Lower leg skin (tissue), 4 donors: ENCODE results near the gene CYBC1. TPM values are rescaled to one million over a fixed set of nuclear protein-coding genes. Genes with fewer than 3 reads are reported as not detected.

Experiments used
- DNase-seq, 2 donors: peaks; one replicate each; pipeline ENCODE4 v3.0.0-alpha.2; 2019; ENCODE audit warnings: low spot score in 2 of 2
- H3K4me3 ChIP-seq: fragments of 200-600 bp; sonication (generic); 2 replicates; pipeline ENCODE4 v1.5.1; 2017; ENCODE audit warnings: mild to moderate bottlenecking, low read depth; ENCODE audit not compliant: poor library complexity, severe bottlenecking
- POLR2A ChIP-seq, 2 donors: fragments of 450-650 bp; IDR thresholded peaks; one replicate each; pipeline ENCODE4 v1.6.1; 2016 to 2017; ENCODE audit warnings: antibody characterized with exemption in 2 of 2, mild to moderate bottlenecking in 1 of 2, moderate library complexity in 1 of 2
- WGBS, 2 donors: methylation state at CpG; one replicate each; pipeline ENCODE4 v1.1.5; 2018; 5-methylcytosine and 5-hydroxymethylcytosine counted together
- intact Hi-C: fragments of 100-400 bp; cut with DNase I; formaldehyde crosslinking; loops from one replicate; pipeline ENCODE4 v1.15.0; 2023; ENCODE audit warnings: low total_unique reads
- total RNA-seq, 4 donors: library from RNA; depleted of rRNA; stranded (reverse); fragments of >200 nt; gene quantifications; one replicate each; pipeline ENCODE4 v1.1.0, GENCODE V29; 2016
- TF ChIP-seq, protein P1 (sequence below), 3 donors: fragments of 450-650 bp; IDR thresholded peaks; one replicate each; pipeline ENCODE4 v1.5.1; 2016; ENCODE audit warnings: antibody characterized with exemption in 3 of 3, mild to moderate bottlenecking in 3 of 3, moderate library complexity in 2 of 3

CYBC1 gene
- total RNA-seq, 4 donors from 2014 or later: 32.4 to 48.8 (median 43.5) TPM

DNA sequence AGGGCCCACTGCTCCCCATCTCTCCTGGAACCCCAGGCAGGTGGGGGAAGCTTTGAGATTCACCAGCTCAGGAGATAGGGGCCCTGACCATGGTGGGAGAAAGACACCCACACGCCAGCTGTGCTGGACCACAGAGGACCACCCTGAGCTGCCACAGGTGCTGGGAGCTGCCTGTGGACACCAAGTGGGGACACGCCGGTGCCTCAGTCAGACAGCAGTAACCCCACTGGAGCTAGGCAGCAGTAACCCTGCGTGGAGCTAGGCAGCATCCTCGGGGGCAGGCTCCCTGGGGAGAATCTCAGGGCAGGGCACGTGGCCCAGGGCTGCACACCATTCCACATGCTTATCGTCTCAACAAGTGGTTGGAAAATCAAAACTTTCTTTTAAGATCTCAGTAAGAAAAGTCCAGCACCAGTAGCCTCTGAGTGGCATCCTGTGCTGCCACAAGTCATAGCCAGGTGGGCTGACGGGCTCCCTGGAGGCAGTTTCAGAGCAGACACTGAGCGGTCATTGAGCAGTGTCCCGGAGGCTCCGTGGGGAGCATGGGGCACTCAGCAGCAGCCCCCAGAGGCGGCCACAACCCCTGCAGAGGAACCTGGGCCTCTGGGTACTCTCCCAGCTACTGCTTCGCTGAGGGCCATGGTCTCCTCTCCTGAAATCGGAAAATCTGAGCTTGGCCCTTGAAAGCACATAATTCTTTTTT is 40.4 kb downstream of the CYBC1 start:
- no peak for TF ChIP-seq POLR2A (IDR thresholded peaks at IDR 0.05)
- TF ChIP-seq, protein P1, sequence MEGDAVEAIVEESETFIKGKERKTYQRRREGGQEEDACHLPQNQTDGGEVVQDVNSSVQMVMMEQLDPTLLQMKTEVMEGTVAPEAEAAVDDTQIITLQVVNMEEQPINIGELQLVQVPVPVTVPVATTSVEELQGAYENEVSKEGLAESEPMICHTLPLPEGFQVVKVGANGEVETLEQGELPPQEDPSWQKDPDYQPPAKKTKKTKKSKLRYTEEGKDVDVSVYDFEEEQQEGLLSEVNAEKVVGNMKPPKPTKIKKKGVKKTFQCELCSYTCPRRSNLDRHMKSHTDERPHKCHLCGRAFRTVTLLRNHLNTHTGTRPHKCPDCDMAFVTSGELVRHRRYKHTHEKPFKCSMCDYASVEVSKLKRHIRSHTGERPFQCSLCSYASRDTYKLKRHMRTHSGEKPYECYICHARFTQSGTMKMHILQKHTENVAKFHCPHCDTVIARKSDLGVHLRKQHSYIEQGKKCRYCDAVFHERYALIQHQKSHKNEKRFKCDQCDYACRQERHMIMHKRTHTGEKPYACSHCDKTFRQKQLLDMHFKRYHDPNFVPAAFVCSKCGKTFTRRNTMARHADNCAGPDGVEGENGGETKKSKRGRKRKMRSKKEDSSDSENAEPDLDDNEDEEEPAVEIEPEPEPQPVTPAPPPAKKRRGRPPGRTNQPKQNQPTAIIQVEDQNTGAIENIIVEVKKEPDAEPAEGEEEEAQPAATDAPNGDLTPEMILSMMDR (IDR thresholded peaks at IDR 0.05): no peak
- H3K4me3 ChIP-seq: no peak overlapping the region
- intact Hi-C loops: loop anchor here (5.0 kb wide), 1 partner anchor 58 kb away; no protein-coding TSS in a partner anchor
- no peak for DNase-seq
- WGBS, 2 donors: 90 to 97% methylated on average over 12 to 14 of the region's 14 CpGs

DNA sequence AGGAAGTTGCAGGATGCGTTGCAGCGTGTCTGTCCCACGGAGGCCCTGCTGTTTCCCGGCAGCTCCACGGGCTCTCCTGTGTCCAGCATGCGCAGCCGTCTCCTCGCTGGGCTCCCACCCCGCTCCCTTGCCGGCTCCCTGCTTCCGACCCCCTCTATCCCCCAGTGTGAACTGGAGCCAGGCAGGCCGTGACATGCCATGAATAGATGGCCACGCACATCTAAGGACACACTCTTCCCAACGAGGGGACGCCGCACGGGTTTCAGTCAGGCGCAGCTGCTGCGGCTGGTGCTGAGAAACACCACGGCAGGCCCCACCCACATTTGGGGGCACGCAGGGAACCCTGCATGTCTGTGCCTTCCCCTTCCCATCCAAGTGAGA is 41.6 kb downstream of the CYBC1 start:
- WGBS, 2 donors: 95 to 96% methylated on average over 21 of the region's 21 CpGs
- no peak for DNase-seq
- TF ChIP-seq, protein P1 (IDR thresholded peaks at IDR 0.05): no peak
- TF ChIP-seq POLR2A (IDR thresholded peaks at IDR 0.05): no peak
- intact Hi-C loops: no loop called here
- no peak overlapping the region for H3K4me3 ChIP-seq

DNA sequence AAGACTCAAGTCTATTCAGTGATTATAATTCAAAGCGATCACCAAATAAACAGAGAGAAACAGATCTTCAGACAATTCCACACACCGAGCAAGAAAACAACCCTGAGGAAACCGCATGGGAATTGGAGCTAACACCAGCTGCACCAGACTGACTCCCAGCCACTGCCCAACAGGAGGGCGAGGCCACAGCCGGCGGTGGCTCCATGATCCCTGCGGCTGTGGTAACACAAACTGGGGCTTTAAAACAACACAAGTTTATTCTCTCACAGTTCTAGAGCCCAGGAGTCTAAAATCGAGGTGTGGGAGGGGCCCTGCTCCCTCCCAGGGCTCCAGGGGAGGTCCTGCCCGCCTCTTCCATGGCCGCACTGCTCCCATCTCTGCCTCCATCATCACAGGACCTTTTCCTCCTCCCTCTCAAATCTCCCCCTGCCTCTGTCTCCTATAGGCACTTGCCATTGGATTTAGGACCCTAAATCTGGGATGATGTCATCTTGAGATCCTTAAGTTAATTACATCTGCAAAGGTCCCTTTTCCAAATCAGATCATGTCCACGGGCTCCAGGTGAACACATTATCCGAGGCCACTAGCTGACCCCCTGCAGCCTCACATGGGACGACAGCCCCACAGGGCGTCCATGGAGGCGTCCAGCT is 42.1 kb downstream of the CYBC1 start:
- no peak for DNase-seq
- 83 to 86% methylated on average over 15 of the region's 15 CpGs for WGBS, 2 donors
- intact Hi-C loops: no loop called here
- no peak overlapping the region for H3K4me3 ChIP-seq
- TF ChIP-seq POLR2A (IDR thresholded peaks at IDR 0.05): no peak
- TF ChIP-seq, protein P1 (IDR thresholded peaks at IDR 0.05): no peak

DNA sequence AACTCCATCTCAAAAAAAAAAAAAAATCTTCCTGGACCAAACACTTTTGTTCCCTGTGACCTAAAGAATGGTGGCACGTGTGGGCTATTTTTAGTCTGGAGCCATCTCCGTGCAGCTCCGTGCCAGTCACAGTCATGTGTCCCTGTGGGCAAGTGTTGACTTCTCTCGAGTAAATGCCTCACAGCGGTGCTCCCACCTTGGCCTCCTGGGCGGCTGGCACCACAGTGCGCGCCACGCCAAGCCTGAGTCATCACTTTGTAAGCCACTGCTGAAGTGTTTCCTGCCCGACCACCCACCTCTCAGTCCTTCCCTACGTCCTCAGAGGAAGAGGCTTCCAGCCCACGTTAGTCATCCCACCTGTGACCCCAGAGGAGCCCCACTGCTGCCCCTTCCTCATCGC is 43.3 kb downstream of the CYBC1 start:
- intact Hi-C loops: no loop called here
- no peak for TF ChIP-seq POLR2A (IDR thresholded peaks at IDR 0.05)
- TF ChIP-seq, protein P1 (IDR thresholded peaks at IDR 0.05): no peak
- no peak overlapping the region for H3K4me3 ChIP-seq
- 75 to 82% methylated on average over 13 of the region's 13 CpGs for WGBS, 2 donors
- no peak for DNase-seq

DNA sequence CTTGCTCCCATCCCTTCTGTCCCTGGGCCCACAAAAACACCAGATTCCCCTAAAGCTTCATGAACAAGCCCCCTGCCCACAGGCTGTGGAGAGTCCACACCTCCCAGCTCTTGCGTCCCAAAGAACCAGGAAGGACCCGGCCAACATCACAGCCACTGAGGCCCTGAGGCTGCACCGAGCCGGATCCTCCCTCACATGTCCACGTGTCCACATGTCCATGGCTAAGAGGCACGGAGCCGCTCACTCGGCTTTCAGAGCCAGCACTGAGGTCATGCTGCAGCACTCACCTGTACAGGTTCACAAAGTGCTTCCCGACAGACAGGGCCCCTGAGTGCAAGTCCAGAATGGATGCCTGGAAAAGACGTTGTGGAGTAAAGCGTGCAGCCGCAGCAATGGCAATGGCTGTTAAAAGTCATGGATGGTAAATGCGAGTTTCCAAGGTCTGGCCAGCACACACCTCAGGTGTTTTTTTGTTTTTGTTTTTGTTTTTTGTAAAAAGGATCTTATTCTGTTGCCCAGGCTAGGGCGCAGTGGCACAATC is 44.4 kb downstream of the CYBC1 start:
- no peak overlapping the region for H3K4me3 ChIP-seq
- DNase-seq: no peak
- TF ChIP-seq POLR2A (IDR thresholded peaks at IDR 0.05): no peak
- TF ChIP-seq, protein P1 (IDR thresholded peaks at IDR 0.05): no peak
- WGBS, 2 donors: 95 to 96% methylated on average over 13 to 14 of the region's 14 CpGs
- intact Hi-C loops: no loop called here
